Lower lobe of right lung (tissue), 2 donors: ENCODE data around the gene MAB21L4. TPM values are rescaled to one million over a fixed set of nuclear protein-coding genes. Genes with fewer than 3 reads are reported as not detected.

Experiments used
- ATAC-seq, 2 donors: fragments of 200-7000 bp; cut with Tn5 transposase; one replicate each; pipeline ENCODE4 v1.9.1; 2020 to 2022; ENCODE audit warnings: mild to moderate bottlenecking in 2 of 2, moderate library complexity in 2 of 2
- DNase-seq: peaks from one replicate; pipeline ENCODE4 v3.0.0-alpha.2; 2020
- H3K27ac ChIP-seq: fragments of 200-600 bp; one replicate; pipeline ENCODE4 v1.8.0; 2022
- H3K27me3 ChIP-seq: fragments of 200-600 bp; one replicate; pipeline ENCODE4 v1.8.0; 2022; ENCODE audit warnings: low read depth
- H3K36me3 ChIP-seq: fragments of 200-600 bp; one replicate; pipeline ENCODE4 v1.8.0; 2022; ENCODE audit warnings: mild to moderate bottlenecking
- H3K4me1 ChIP-seq: fragments of 200-600 bp; one replicate; pipeline ENCODE4 v1.8.0; 2022
- H3K4me3 ChIP-seq: fragments of 200-600 bp; one replicate; pipeline ENCODE4 v1.8.0; 2022; ENCODE audit warnings: mild to moderate bottlenecking
- H3K9me3 ChIP-seq: fragments of 200-600 bp; one replicate; pipeline ENCODE4 v1.8.0; 2022
- intact Hi-C: fragments of 100-400 bp; cut with DNase I; formaldehyde crosslinking; loops from one replicate; pipeline ENCODE4 v1.11.0; 2022
- total RNA-seq: library from RNA; stranded (reverse); fragmentation: NEBNext Ultra II Directional; extraction: Animal tissue kit (Norgen Biotek cat#: 25700); gene quantifications from one replicate; pipeline ENCODE4 v1.2.1, GENCODE V29; 2021
- TF ChIP-seq, protein P1 (sequence below): fragments of 200-600 bp; IDR thresholded peaks from one replicate; pipeline ENCODE4 v1.8.0; 2022; ENCODE audit warnings: antibody characterized with exemption, mild to moderate bottlenecking
- donor health status: DM: no; HTN: yes; CAD: no; lungs with severe emphysema.

MAB21L4 gene
- total RNA-seq, 1 donor from 2014 or later: 17.0 TPM

DNA sequence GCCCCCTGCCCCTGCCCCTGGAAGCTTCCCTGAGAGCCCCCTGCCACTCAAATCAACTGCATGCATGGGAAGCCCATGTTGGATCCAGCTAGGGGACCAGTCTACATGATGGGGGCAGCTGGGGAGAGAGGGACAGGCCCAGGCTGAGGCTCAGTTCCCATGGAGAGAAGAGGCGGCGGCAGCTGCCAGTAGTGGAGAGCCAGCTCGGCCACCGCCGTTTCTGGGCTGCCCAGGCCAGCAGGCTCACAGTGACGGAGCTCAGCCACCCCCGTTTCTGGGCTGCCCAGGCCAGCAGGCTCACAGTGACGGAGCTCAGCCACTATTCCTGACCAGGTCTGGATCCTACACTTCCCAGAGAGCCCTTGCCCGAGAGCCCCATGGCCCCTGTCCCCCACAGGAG lies 3.6 kb downstream of the MAB21L4 start:
- Histone ChIP-seq H3K9me3 (no peaks in the 10 kb centered on the region), H3K4me1 (peaks cover 5% of the 10 kb centered on the region), H3K4me3 (no peak overlapping the region), H3K27me3 (no peaks in the 10 kb centered on the region), H3K27ac (no peak overlapping the region), H3K36me3 (no peaks in the 10 kb centered on the region)
- TF ChIP-seq, protein P1, sequence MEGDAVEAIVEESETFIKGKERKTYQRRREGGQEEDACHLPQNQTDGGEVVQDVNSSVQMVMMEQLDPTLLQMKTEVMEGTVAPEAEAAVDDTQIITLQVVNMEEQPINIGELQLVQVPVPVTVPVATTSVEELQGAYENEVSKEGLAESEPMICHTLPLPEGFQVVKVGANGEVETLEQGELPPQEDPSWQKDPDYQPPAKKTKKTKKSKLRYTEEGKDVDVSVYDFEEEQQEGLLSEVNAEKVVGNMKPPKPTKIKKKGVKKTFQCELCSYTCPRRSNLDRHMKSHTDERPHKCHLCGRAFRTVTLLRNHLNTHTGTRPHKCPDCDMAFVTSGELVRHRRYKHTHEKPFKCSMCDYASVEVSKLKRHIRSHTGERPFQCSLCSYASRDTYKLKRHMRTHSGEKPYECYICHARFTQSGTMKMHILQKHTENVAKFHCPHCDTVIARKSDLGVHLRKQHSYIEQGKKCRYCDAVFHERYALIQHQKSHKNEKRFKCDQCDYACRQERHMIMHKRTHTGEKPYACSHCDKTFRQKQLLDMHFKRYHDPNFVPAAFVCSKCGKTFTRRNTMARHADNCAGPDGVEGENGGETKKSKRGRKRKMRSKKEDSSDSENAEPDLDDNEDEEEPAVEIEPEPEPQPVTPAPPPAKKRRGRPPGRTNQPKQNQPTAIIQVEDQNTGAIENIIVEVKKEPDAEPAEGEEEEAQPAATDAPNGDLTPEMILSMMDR: no peak
- no peak for ATAC-seq
- intact Hi-C loops: no loop called here
- DNase-seq: no peak

DNA sequence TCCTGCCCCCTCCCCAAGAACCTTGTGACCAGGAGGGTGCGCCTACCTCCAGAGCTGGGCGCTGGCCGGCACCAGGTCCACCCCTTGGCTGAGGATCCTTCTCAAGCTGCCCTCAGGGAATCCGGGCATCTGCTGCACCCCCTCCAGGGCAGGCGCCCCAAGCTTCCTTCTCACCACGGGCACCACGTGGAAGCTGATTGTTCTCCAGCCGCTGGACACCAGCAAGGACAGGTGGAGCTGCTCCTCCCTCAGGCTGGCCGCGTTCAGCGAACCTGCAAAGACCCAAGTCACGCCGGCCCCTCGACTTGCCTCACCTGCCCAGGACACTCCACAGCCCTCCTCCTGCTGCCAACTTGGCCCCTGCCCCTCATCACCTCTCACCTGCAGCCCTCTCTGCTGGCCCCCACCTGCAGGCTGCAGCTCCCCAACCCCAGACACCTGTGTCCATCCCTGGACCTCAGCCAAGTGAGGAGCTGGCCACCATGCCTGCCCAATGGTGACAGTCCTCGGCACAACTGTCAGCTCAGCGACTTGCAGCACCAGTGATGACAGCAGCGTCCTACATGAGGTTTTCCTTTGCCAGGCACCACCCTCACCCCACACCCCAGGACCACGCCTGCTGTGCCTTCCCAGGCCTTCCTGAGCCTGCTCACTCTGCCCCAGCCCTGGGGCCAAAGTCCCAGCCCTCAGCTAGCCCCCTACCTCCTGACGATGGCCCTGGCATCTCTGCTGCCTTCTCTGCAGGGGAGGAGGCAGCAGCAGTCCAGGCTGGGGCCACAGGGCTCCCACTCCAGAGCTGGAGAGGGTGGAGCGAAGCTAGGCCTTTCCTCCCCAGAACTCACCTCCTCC lies 4.2 kb downstream of the MAB21L4 start:
- TF ChIP-seq, protein P1: no peak
- H3K4me1 ChIP-seq: peaks cover 5% of the 10 kb centered on the region
- H3K27me3 ChIP-seq: no peaks in the 10 kb centered on the region
- no peak for DNase-seq
- H3K9me3 ChIP-seq: no peaks in the 10 kb centered on the region
- no peak for ATAC-seq
- H3K27ac ChIP-seq: no peak overlapping the region
- H3K4me3 ChIP-seq: no peak overlapping the region
- no peaks in the 10 kb centered on the region for H3K36me3 ChIP-seq
- intact Hi-C loops: no loop called here

DNA sequence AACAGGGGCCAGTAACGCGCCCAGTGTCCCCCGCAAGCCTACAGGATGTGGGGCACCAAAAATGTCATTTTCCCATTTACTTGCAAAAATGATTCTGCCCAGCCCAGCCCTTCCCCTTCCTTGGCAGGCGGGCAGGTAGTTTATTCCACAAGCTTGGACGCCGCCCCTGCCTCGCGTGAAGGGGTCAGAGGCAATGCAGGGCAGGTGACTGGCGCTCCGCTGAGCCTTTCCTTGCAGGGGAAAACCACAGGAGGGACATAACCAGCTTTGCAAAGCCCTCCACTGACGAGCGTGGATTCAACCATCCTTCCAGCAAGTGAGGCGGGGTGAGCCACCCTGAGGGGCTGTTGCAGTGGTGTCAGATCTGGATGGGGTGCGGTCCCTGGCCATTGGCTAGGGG lies 5.3 kb downstream of the MAB21L4 start:
- ATAC-seq: no peak
- TF ChIP-seq, protein P1: no peak
- intact Hi-C loops: no loop called here
- no peaks in the 10 kb centered on the region for H3K36me3 ChIP-seq
- no peaks in the 10 kb centered on the region for H3K27me3 ChIP-seq
- DNase-seq: peak; percentile 37
- no peaks in the 10 kb centered on the region for H3K9me3 ChIP-seq
- no peak overlapping the region for H3K27ac ChIP-seq
- H3K4me1 ChIP-seq: no peaks in the 10 kb centered on the region
- H3K4me3 ChIP-seq: no peak overlapping the region

DNA sequence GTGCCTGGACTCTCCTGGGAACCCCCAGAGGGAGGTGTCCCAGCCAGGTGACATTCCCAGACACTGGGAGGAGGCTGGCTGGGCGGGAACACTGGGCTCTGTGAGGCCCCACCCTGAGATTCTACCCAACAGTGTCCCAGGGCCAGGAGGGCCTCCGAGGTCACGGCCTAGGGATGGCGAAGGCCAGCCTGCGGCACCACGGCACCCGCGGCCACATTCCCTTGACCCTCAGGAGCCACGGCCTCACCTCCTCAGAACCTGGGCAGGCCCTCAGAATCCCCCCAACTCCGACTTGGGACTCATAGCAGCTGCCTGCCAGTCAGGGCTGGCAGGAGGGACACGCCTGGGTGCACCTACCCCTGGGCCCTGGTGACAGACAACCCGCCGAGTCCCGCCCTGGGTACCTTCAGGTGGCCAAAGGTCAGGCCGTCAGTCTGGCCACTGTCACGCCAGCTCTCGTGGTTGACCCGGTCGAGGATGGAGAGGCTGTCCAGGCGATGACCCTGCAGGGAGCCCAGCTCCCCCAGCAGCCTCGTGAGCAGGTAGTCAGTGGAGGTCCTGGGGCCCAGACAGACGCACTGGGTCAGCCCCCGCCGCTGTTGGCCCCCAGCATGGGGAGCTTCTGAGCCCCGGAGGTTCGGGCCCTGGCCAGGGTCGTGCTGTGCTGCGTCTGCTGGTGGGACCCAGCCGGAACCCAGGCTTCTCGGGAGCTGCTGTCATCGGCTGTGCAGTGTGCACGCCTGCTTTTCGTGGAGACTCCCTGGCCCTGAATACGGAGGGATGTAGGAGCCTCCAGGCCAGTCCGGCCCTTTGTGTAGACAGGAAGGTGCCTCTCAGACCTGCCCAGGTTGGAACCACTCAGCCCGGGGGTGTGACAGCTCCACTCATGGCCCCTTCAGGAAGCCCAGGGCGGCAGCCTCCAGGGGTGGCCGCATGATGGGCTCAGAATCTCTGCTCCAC lies 6.1 kb downstream of the MAB21L4 start:
- no peaks in the 10 kb centered on the region for H3K36me3 ChIP-seq
- H3K27me3 ChIP-seq: no peaks in the 10 kb centered on the region
- H3K27ac ChIP-seq: no peak overlapping the region
- intact Hi-C loops: no loop called here
- DNase-seq: peak; percentile 43
- no peak overlapping the region for H3K4me3 ChIP-seq
- no peak for ATAC-seq
- TF ChIP-seq, protein P1: no peak
- no peaks in the 10 kb centered on the region for H3K4me1 ChIP-seq
- H3K9me3 ChIP-seq: no peaks in the 10 kb centered on the region

DNA sequence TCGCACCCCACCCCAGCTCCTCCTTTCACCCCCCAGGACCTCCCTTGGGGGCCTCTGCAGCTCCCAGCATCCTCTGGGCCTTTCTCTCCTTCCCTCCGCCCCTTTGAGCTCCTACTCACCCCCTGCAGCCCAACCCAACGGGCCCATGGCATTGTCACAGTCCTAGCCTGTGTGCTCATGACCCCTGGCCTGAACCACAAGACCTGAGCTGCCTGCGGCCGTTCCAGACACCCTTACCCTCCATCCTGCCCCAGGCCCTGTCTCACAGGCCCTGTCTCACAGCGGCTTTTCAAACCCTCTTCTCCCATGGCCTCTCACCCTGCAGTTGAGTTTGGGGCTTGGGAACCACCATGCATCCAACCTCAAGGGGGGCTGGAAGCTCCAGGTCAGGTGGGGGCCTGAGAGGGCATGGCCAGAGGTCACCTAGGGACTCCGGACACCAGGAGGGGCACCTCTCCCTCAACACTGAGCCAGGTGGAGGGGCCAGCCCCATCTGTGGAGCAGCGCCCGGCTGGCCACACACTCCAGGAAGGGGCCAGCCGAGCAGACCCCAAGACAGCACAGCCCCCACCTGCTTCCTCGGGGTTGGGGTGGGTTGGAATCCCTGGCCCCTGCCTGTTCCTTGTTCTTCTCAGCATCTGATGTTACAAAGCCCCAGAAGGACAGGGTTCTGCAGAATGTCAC lies 6.9 kb downstream of the MAB21L4 start:
- no peaks in the 10 kb centered on the region for H3K36me3 ChIP-seq
- ATAC-seq (no peak), DNase-seq (peak; percentile 30)
- H3K27ac ChIP-seq: no peak overlapping the region
- TF ChIP-seq, protein P1: no peak
- intact Hi-C loops: no loop called here
- H3K27me3 ChIP-seq: no peaks in the 10 kb centered on the region
- no peaks in the 10 kb centered on the region for H3K4me1 ChIP-seq
- H3K9me3 ChIP-seq: no peaks in the 10 kb centered on the region
- H3K4me3 ChIP-seq: no peak overlapping the region
